ENCODE results near the gene AMZ2. TPM values are rescaled to one million over a fixed set of nuclear protein-coding genes. Genes with fewer than 3 reads are reported as not detected.

The AMZ2 gene, protein sequence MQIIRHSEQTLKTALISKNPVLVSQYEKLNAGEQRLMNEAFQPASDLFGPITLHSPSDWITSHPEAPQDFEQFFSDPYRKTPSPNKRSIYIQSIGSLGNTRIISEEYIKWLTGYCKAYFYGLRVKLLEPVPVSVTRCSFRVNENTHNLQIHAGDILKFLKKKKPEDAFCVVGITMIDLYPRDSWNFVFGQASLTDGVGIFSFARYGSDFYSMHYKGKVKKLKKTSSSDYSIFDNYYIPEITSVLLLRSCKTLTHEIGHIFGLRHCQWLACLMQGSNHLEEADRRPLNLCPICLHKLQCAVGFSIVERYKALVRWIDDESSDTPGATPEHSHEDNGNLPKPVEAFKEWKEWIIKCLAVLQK
- 111 to 131 TPM (median 114 TPM) in 5 replicates for total RNA-seq (2022; extraction: Qiagen RNA extraction)

GRCh38 chr17:68247445-68248198 lies at the start of gene AMZ2:
Gene AMZ2, plus strand, starts transcription at chr17:68248043. Its CDS starts 2,145 bp downstream, at chr17:68250188.

DNA sequence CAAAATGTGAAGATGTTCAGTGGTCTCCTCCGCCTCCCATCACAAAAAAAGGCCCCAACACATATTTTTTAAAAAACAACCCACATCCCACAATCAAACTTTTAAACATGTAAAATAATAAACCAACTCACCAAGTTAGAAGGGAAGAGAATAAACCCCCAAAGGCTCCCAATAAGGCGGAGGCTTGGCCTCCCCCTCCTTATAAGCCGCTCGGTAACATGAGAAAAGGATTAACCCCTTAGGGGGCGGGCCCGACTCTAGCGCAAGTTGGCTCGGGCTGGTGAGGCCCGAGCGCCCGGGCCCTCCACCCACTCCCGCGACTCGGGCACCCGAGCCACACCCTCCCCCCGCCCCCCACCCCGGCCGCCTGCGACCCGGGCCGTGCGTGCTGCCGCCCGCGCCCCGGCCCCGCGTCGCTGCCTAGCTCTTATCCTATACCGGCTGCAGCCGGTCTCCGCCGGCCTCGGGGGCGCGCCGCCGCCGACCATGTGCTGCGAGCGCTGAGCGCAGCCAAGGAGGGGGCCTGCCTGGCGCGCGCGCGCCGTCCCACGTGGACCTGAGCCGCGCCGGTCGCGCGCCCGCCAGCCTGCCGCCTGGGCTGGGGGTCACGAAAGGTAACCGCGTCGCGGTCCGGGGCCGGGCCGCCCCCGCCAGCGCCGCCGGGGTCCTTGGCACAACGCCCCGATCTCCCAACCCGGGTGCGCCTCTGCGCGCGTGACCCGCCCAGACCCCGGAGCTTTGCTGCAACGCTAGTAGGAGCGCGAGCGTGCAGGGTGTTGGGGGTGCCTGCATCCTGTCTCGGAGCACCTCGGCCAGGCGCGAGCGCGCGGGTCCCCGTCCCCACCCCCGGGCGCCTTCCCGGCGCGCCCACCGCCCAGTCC lies 43.4 kb downstream of the AMZ2 start, which contains the start of the genes ARSG and SLC16A6:
Gene ARSG, plus strand, starts transcription at position 541 of the 881 bp plus-strand sequence. CDS start 15,999 bp downstream, outside the sequence.
Gene SLC16A6, minus strand, starts transcription at position 173 of the 881 bp plus-strand sequence. CDS start 12,807 bp downstream, outside the sequence.

Other genes with a start within 250 kb of the AMZ2 start
- gene KPNA2, start 212.3 kb upstream of the AMZ2 start, total RNA-seq (2022; extraction: Qiagen RNA extraction) = 441 to 538 TPM (median 457 TPM) in 5 replicates
- gene SLC16A6, start 43.1 kb downstream of the AMZ2 start, total RNA-seq (2022; extraction: Qiagen RNA extraction) = 0.29 to 0.69 TPM (median 0.30 TPM) in 5 replicates
- 1.00 to 1.9 TPM (median 1.3 TPM) in 5 replicates for gene ARSG, start 43.5 kb downstream of the AMZ2 start, total RNA-seq (2022; extraction: Qiagen RNA extraction)
- 9.4 to 13.1 TPM (median 10.3 TPM) in 5 replicates for gene WIPI1, start 209.5 kb downstream of the AMZ2 start, total RNA-seq (2022; extraction: Qiagen RNA extraction)